ENCODE measurements around the gene RBMS1.

RBMS1 gene

DNA sequence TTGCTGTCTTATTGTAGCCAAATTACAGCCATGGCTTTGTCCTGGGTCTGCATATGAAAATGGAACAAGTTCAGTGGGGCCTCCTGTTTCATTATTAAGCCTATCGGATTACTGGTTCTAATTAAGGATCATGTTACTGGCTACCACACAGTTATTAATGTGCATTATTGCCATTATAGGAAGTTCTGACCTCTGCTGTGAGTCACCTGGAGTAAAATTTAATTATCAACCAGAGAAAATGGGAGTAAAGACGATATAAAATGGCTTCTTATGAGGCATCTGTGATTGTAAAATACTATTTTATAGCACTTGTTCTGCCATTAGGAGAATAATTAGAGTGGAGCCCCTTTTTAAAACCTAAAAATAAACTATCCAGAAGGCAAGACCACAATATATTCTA is 150.2 kb downstream of the RBMS1 start:
- no peaks in the 10 kb centered on the region for H3K36me3 ChIP-seq (ENCODE audit: insufficient read depth, low read length)
- H3K4me3 ChIP-seq (ENCODE audit: low read length) = no peak overlapping the region
- no peaks in the 10 kb centered on the region; the same call in 1 of the 2 replicates for H3K4me1 ChIP-seq (ENCODE audit: insufficient read depth, low read length)
- H3K27me3 ChIP-seq (ENCODE audit: insufficient read depth, low read length) = no peaks in the 10 kb centered on the region
- H3K27ac ChIP-seq (ENCODE audit: low read depth, low read length) = no peak overlapping the region
- no peaks in the 10 kb centered on the region for H3K9me3 ChIP-seq (ENCODE audit: insufficient read depth, low read depth, low read length)
- WGBS = 100% methylated on average over 1 of the region's 2 CpGs
- no peak overlapping the region for H3K9ac ChIP-seq (ENCODE audit: low read depth, low read length)

DNA sequence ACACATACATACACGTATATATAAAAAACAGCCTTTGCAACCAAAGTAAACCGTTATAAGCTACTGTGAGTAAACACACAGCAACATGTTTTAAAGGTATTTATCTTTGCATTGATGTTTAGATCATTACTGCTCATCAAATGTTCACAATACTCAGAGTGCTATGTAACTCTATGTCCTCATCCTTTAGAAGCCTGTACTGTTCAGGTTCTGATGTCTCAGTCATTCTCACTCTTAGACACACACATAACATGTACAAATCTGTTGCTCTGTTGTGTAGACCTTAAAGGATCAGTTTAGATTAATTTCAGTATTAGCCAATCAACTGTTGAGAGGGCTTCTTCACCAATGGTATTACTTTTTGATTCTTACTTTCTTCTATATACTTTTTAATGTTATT is 153.9 kb downstream of the RBMS1 start:
- Histone ChIP-seq H3K27ac (ENCODE audit: low read depth, low read length) (no peak overlapping the region), H3K4me1 (ENCODE audit: insufficient read depth, low read length) (peaks cover 5% of the 10 kb centered on the region; the same call in 1 of the 2 replicates), H3K9me3 (ENCODE audit: insufficient read depth, low read depth, low read length) (no peaks in the 10 kb centered on the region), H3K27me3 (ENCODE audit: insufficient read depth, low read length) (no peaks in the 10 kb centered on the region), H3K9ac (ENCODE audit: low read depth, low read length) (no peak overlapping the region), H3K36me3 (ENCODE audit: insufficient read depth, low read length) (no peaks in the 10 kb centered on the region), H3K4me3 (ENCODE audit: low read length) (no peak overlapping the region)
- WGBS = 80% methylated on average over 1 of the region's 2 CpGs

DNA sequence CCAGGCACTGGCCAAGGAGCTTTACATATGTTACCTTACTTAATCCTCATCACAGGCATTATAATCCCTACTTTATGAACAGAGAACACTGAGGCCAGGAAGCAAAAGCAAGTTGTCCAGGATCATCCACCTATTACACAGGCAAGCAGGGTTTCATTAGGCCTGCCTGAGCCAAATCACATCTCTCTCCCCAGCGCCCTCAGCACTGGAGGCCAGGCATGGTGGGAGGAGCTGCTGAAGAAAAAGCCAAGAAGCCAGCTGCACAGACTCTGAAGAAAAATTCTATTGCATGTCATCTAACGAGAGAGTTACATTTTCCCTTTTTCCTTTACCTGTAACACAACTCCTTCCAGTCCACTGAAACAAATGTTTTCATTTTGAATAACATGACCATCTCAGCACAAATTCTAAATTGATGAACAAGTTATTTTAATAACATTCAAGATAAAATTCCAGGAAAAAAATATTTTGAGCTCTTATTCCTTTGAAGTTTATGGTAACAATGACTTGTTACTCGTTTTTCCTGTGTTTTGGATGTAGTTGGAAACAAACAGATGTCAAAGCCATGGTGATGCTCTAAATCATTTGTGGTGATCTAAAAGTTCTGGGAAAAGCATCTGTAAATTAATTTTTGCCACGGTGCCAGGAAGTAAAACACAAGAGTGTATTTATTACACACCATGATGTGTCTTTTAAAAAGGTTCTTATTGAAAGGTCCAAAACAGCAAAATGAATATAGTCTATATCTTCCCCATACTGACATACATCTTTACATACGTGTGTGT is 154.5 kb downstream of the RBMS1 start:
- H3K27ac ChIP-seq (ENCODE audit: low read depth, low read length) = no peak overlapping the region
- no peak overlapping the region for H3K9ac ChIP-seq (ENCODE audit: low read depth, low read length)
- no peak overlapping the region for H3K4me3 ChIP-seq (ENCODE audit: low read length)
- WGBS = 79% methylated on average over 4 of the region's 5 CpGs
- H3K4me1 ChIP-seq (ENCODE audit: insufficient read depth, low read length) = peaks cover 5% of the 10 kb centered on the region; the same call in 1 of the 2 replicates
- H3K36me3 ChIP-seq (ENCODE audit: insufficient read depth, low read length) = no peaks in the 10 kb centered on the region
- H3K9me3 ChIP-seq (ENCODE audit: insufficient read depth, low read depth, low read length) = no peaks in the 10 kb centered on the region
- no peaks in the 10 kb centered on the region for H3K27me3 ChIP-seq (ENCODE audit: insufficient read depth, low read length)

DNA sequence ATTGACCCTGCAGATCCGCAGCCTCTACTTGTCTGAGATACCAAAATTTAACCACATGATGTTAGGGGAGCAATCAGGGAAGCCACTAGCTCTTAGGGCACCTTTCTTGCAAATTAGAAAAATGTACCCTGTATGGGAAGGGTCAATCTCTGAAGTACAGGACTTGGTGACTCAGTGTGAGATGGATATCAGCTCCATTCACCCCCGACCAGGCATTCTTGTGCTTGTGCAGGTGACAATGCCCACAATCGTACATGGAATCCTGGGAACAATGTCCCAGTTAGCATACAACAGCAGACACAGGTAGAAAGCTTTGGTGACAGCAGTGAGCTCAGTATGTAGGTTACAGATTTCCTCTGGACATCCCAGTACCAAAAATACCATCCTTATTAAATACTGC is 155.9 kb downstream of the RBMS1 start:
- WGBS = 60% methylated on average over 3 of the region's 3 CpGs

DNA sequence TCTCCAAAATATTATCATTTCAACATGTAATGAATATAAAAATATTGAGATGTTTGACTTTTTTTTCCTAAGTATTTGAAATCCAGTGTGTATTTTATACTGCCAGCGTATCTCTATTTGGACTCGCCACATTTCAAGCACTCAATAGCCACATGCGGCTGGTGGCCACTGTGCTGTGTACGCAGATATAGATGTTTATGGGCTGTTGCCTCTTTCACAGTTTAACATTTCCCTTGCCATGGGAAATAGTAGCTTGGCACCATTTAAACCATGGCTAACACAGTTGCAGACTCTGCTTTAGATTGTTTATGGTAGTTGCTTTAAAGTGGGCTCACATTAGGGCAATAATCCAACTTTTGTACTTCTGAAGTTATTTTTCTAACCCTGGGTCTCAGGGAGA is 157.0 kb downstream of the RBMS1 start:
- no peak overlapping the region for H3K4me3 ChIP-seq (ENCODE audit: low read length)
- no peaks in the 10 kb centered on the region for H3K27me3 ChIP-seq (ENCODE audit: insufficient read depth, low read length)
- no peaks in the 10 kb centered on the region for H3K9me3 ChIP-seq (ENCODE audit: insufficient read depth, low read depth, low read length)
- WGBS = 100% methylated on average over 4 of the region's 4 CpGs
- peaks cover 13% of the 10 kb centered on the region; the same call in 1 of the 2 replicates for H3K4me1 ChIP-seq (ENCODE audit: insufficient read depth, low read length)
- no peaks in the 10 kb centered on the region for H3K36me3 ChIP-seq (ENCODE audit: insufficient read depth, low read length)
- no peak overlapping the region for H3K9ac ChIP-seq (ENCODE audit: low read depth, low read length)
- no peak overlapping the region for H3K27ac ChIP-seq (ENCODE audit: low read depth, low read length)

More for the DNA sequence above, 155.9 kb downstream of the RBMS1 start:
- H3K27me3 ChIP-seq (ENCODE audit: insufficient read depth, low read length) = no peaks in the 10 kb centered on the region
- H3K4me1 ChIP-seq (ENCODE audit: insufficient read depth, low read length) = peaks cover 5% of the 10 kb centered on the region; the same call in 1 of the 2 replicates
- H3K27ac ChIP-seq (ENCODE audit: low read depth, low read length) = no peak overlapping the region
- H3K9me3 ChIP-seq (ENCODE audit: insufficient read depth, low read depth, low read length) = no peaks in the 10 kb centered on the region
- no peak overlapping the region for H3K9ac ChIP-seq (ENCODE audit: low read depth, low read length)
- H3K4me3 ChIP-seq (ENCODE audit: low read length) = no peak overlapping the region
- no peaks in the 10 kb centered on the region for H3K36me3 ChIP-seq (ENCODE audit: insufficient read depth, low read length)

DNA sequence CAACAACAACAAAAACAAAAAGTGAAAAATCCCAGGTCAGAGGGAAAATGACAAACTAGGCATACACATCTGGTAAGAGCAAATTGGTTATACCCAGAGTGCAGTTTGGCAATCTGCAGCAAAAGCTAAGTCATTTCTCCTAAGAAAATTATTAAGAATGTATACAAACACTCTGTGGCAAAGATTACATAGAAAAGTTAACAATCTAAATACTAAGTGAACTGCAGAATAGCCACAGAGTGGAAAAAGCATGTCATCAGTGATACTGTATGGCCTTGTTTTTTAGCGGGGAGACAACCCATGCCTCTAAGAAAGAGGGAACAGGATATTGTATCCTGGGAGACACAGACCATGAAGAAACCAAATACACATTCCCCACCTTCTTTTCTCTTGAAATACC is 157.5 kb downstream of the RBMS1 start:
- WGBS = 100% methylated on average over 1 of the region's 1 CpG
- Histone ChIP-seq H3K9ac (ENCODE audit: low read depth, low read length) (no peak overlapping the region), H3K4me1 (ENCODE audit: insufficient read depth, low read length) (peaks cover 13% of the 10 kb centered on the region; the same call in 1 of the 2 replicates), H3K27me3 (ENCODE audit: insufficient read depth, low read length) (no peaks in the 10 kb centered on the region), H3K36me3 (ENCODE audit: insufficient read depth, low read length) (no peaks in the 10 kb centered on the region), H3K4me3 (ENCODE audit: low read length) (no peak overlapping the region), H3K9me3 (ENCODE audit: insufficient read depth, low read depth, low read length) (no peaks in the 10 kb centered on the region), H3K27ac (ENCODE audit: low read depth, low read length) (no peak overlapping the region)

DNA sequence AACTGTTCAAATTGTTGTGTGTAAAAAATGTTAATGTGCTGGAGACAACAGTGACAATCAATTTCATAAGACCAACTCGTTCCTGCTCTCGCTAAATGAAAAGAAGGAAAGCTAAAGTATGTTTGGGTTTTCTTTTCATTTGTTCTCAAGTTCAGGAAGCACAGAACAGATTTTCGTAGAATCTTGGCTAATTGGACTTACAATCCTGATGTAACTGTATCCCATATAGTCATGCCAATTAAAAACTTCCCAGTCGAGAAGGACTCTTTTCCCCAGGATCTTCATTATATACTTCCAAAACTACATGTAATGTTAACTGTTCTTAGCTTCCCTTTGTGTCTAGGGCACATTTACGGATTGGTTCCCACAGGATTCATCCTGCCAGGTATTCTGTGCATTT is 158.2 kb downstream of the RBMS1 start:
- Histone ChIP-seq H3K9me3 (ENCODE audit: insufficient read depth, low read depth, low read length) (no peaks in the 10 kb centered on the region), H3K27ac (ENCODE audit: low read depth, low read length) (no peak overlapping the region), H3K36me3 (ENCODE audit: insufficient read depth, low read length) (no peaks in the 10 kb centered on the region), H3K9ac (ENCODE audit: low read depth, low read length) (no peak overlapping the region), H3K4me1 (ENCODE audit: insufficient read depth, low read length) (peaks cover 13% of the 10 kb centered on the region; the same call in 1 of the 2 replicates), H3K27me3 (ENCODE audit: insufficient read depth, low read length) (no peaks in the 10 kb centered on the region), H3K4me3 (ENCODE audit: low read length) (no peak overlapping the region)
- 93% methylated on average over 5 of the region's 5 CpGs for WGBS

DNA sequence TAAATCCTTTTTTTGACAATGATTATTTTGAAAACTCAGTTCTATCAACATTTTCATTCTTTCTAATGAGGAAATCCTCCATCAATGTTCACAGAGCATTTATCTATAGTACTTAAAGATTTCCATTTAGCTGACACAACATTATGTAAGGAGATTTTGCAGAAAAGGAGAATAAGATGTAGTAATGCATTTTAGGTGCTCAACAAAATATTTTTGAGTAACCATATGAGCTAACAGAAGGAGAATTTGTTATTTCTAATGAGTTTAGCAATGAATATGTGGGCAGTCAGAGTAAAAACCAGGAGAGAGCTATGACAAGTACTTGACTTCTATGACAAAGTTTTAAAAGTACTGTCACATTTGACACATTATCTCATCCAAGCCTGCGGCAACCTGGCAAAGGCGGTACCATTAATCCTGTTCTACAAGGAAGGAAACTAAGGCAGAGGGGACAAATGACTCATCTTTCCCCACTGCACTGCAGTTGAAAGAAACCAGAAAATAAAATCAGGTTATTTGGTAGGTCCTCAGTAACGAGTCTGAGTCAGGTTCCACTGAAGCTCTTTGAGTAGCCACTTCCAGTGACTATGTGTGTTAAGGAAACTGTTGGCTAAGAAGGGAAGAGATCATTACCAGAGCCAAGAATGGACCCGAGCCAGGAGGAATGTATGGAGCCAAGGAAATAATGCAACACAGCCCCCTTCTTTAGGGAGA is 159.4 kb downstream of the RBMS1 start:
- Histone ChIP-seq H3K9me3 (ENCODE audit: insufficient read depth, low read depth, low read length) (no peaks in the 10 kb centered on the region), H3K36me3 (ENCODE audit: insufficient read depth, low read length) (no peaks in the 10 kb centered on the region), H3K27me3 (ENCODE audit: insufficient read depth, low read length) (no peaks in the 10 kb centered on the region), H3K4me1 (ENCODE audit: insufficient read depth, low read length) (peaks cover 13% of the 10 kb centered on the region; the same call in 1 of the 2 replicates), H3K4me3 (ENCODE audit: low read length) (no peak overlapping the region), H3K9ac (ENCODE audit: low read depth, low read length) (no peak overlapping the region), H3K27ac (ENCODE audit: low read depth, low read length) (no peak overlapping the region)
- WGBS = 94% methylated on average over 4 of the region's 4 CpGs

DNA sequence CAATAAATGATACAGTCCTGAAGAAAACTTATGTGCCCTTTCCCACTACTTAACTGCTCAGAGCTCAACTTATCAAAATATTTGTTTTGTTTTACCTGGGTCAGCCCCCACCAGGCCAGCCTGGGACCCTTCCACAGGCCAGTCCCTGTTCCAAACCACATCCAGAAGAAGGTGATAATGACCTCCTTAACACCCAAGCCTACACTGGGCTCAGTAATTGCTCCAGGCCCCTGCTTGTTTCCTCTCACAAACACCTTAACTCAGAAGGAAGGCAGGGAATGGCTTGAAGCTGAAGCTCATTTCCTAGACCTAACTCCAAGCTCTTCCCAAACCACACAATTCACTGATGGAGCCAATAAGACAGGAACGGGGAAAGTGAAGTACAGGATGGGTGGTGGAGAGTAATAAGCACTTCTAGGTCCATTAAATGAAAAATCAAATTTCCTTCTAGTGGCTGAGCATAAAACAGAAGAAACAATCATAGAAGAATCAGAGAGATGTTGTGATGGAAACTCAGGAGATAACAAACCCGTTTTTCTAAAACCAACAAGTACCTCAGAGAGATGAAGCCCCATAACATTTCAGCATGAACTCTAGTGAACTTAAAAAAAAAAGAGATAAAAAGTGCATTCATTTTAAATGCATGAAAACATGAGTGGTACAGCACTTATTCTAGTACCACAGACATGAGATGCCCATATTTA is 160.1 kb downstream of the RBMS1 start:
- Histone ChIP-seq H3K27ac (ENCODE audit: low read depth, low read length) (no peak overlapping the region), H3K9ac (ENCODE audit: low read depth, low read length) (no peak overlapping the region), H3K27me3 (ENCODE audit: insufficient read depth, low read length) (no peaks in the 10 kb centered on the region), H3K9me3 (ENCODE audit: insufficient read depth, low read depth, low read length) (no peaks in the 10 kb centered on the region), H3K36me3 (ENCODE audit: insufficient read depth, low read length) (no peaks in the 10 kb centered on the region), H3K4me3 (ENCODE audit: low read length) (no peak overlapping the region), H3K4me1 (ENCODE audit: insufficient read depth, low read length) (peaks cover 13% of the 10 kb centered on the region; the same call in 1 of the 2 replicates)
- WGBS = no CpG with 5 or more reads among the region's 2 CpGs

DNA sequence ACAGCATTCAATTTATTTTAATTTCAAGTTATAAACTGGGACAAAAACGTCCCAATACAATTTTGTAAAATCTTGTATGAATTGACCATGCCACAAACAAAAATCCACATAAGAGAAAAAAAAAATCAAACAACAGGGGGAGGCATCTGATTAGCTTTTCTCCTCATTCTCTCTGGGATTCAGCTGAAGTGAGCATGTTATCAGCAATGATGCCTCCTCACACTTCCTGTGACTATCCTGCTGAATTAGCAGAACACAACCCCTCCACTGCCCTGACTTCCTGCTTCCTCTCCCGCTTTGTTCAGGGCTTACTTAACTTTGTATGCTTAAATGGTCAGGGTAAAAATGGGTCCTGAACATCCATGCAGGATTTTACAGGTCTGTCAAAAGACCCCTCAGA is 161.3 kb downstream of the RBMS1 start:
- H3K4me1 ChIP-seq (ENCODE audit: insufficient read depth, low read length) = peaks cover 8% of the 10 kb centered on the region; the same call in 1 of the 2 replicates
- no peak overlapping the region for H3K27ac ChIP-seq (ENCODE audit: low read depth, low read length)
- 65% methylated on average over 2 of the region's 2 CpGs for whole genome bisulfite sequencing
- H3K27me3 ChIP-seq (ENCODE audit: insufficient read depth, low read length) = no peaks in the 10 kb centered on the region
- H3K36me3 ChIP-seq (ENCODE audit: insufficient read depth, low read length) = no peaks in the 10 kb centered on the region
- H3K4me3 ChIP-seq (ENCODE audit: low read length) = no peak overlapping the region
- no peaks in the 10 kb centered on the region for H3K9me3 ChIP-seq (ENCODE audit: insufficient read depth, low read depth, low read length)
- no peak overlapping the region for H3K9ac ChIP-seq (ENCODE audit: low read depth, low read length)

Data from HUES64 (cell line).